IMR-90 (cell line): ENCODE measurements around the gene THRB. TPM values are rescaled to one million over a fixed set of nuclear protein-coding genes. Genes with fewer than 3 reads are reported as not detected.

Experiments
- ATAC-seq: fragments of 200-7000 bp; cut with Tn5 transposase; 2 replicates; pipeline ENCODE4 v1.9.1; 2020; ENCODE audit warnings: low read depth, mild to moderate bottlenecking, moderate library complexity
- BruUV-seq: library from RNA; stranded (reverse); fragments of 400-500 nt; replicated peaks from 2 replicates; lab custom pipeline; 2021; lab: Mats Ljungman, UMichigan
- CTCF ChIA-PET: fragments of 300-600 bp; formaldehyde crosslinking; extraction: SDS; loops from one replicate; lab custom pipeline; 2021; ENCODE audit warnings: antibody characterized with exemption; lab: Yijun Ruan, JAX
- POLR2A ChIA-PET: fragments of 300-600 bp; sonication (Branson Sonifier 250); formaldehyde crosslinking; loops from one replicate; lab custom pipeline; 2022; ENCODE audit warnings: antibody characterized with exemption; ENCODE audit not compliant: unreplicated experiment; lab: Charles Lee
- DNase-seq: peaks from one replicate; pipeline ENCODE4 v3.0.0; 2013
- H2AFZ ChIP-seq: replicated peaks from 2 replicates; pipeline ENCODE3; 2013; ENCODE audit warnings: low read length, mild to moderate bottlenecking; ENCODE audit not compliant: poor library complexity
- H2AK5ac ChIP-seq: 2 replicates; pipeline ENCODE4 v1.6.1; 2013; ENCODE audit warnings: low read depth, low read length, inconsistent platforms
- H2AK9ac ChIP-seq: replicated peaks from 2 replicates; pipeline ENCODE3; 2013; ENCODE audit warnings: mild to moderate bottlenecking, low read depth, low read length, moderate library complexity; ENCODE audit not compliant: poor library complexity
- H2BK120ac ChIP-seq: 2 replicates; pipeline ENCODE4 v1.6.1; 2013; ENCODE audit warnings: low read depth, low read length, inconsistent platforms
- H2BK15ac ChIP-seq: 3 replicates; pipeline ENCODE4 v1.6.1; 2013; ENCODE audit warnings: low read depth, low read length, inconsistent platforms
- H2BK20ac ChIP-seq: 2 replicates; pipeline ENCODE4 v1.6.1; 2013; ENCODE audit warnings: low read depth, mild to moderate bottlenecking, inconsistent platforms, low read length, moderate library complexity
- H2BK5ac ChIP-seq: 2 replicates; pipeline ENCODE4 v1.6.1; 2013; ENCODE audit warnings: mild to moderate bottlenecking, low read depth, low read length, inconsistent platforms; ENCODE audit not compliant: poor library complexity, severe bottlenecking
- H3K14ac ChIP-seq: replicated peaks from 2 replicates; pipeline ENCODE4 v1.6.1; 2013; ENCODE audit warnings: low read depth, low read length, inconsistent platforms
- H3K18ac ChIP-seq: 2 replicates; pipeline ENCODE4 v1.6.1; 2013; ENCODE audit warnings: low read depth, low read length, control low read depth
- H3K23ac ChIP-seq: 2 replicates; pipeline ENCODE4 v1.6.1; 2013; ENCODE audit warnings: low read depth, low read length, inconsistent platforms
- H3K27ac ChIP-seq: 2 replicates; pipeline ENCODE4 v1.5.1; 2013; ENCODE audit warnings: mild to moderate bottlenecking, control low read depth, low read length; ENCODE audit not compliant: insufficient read depth
- H3K27me3 ChIP-seq: 2 replicates; pipeline ENCODE4 v1.6.1; 2013; ENCODE audit warnings: low read length; ENCODE audit not compliant: control insufficient read depth, insufficient read depth
- H3K36me3 ChIP-seq: 2 replicates; pipeline ENCODE4 v1.6.1; 2013; ENCODE audit warnings: low read length, mixed read lengths; ENCODE audit not compliant: control insufficient read depth, insufficient read depth
- H3K4ac ChIP-seq: 2 replicates; pipeline ENCODE4 v1.6.1; 2013; ENCODE audit warnings: low read depth, low read length, inconsistent platforms
- H3K4me1 ChIP-seq: 2 replicates; pipeline ENCODE4 v1.6.1; 2013; ENCODE audit warnings: low read length, mixed read lengths; ENCODE audit not compliant: control insufficient read depth, insufficient read depth
- H3K4me2 ChIP-seq: 2 replicates; pipeline ENCODE4 v1.6.1; 2013; ENCODE audit warnings: low read depth, mild to moderate bottlenecking, control low read depth, low read length, moderate library complexity
- H3K4me3 ChIP-seq: 2 replicates; pipeline ENCODE4 v1.5.1; 2013; ENCODE audit warnings: low read depth, mild to moderate bottlenecking, control low read depth, low read length, moderate library complexity; ENCODE audit not compliant: insufficient read depth
- H3K56ac ChIP-seq: 2 replicates; pipeline ENCODE4 v1.6.1; 2013; ENCODE audit warnings: low read length, inconsistent platforms; ENCODE audit not compliant: insufficient read depth; ENCODE audit errors: extremely low read depth
- H3K79me1 ChIP-seq, 2 experiments: 2 replicates each; pipeline ENCODE4 v1.6.1; 2013; ENCODE audit warnings: low read length in 2 of 2, inconsistent platforms in 1 of 2, low read depth in 1 of 2
- H3K9ac ChIP-seq: 2 replicates; pipeline ENCODE4 v1.6.1; 2013; ENCODE audit warnings: low read depth, low read length, control low read depth
- H3K9me1 ChIP-seq: 2 replicates; pipeline ENCODE4 v1.6.1; 2013; ENCODE audit warnings: low read length, inconsistent platforms; ENCODE audit not compliant: insufficient read depth
- H3K9me3 ChIP-seq: 2 replicates; pipeline ENCODE4 v1.6.1; 2013; ENCODE audit warnings: low read length; ENCODE audit not compliant: control insufficient read depth, insufficient read depth
- H4K20me1 ChIP-seq: 2 replicates; pipeline ENCODE4 v1.6.1; 2013; ENCODE audit warnings: low read length, inconsistent platforms; ENCODE audit not compliant: insufficient read depth
- H4K5ac ChIP-seq: 2 replicates; pipeline ENCODE4 v1.6.1; 2013; ENCODE audit warnings: mild to moderate bottlenecking, low read depth, low read length, control low read depth
- H4K8ac ChIP-seq, 2 experiments: 2 replicates each; pipeline ENCODE4 v1.6.1; 2013; ENCODE audit warnings: low read depth in 2 of 2, low read length in 2 of 2, control low read depth in 1 of 2, inconsistent platforms in 1 of 2
- H4K91ac ChIP-seq: 2 replicates; pipeline ENCODE4 v1.6.1; 2013; ENCODE audit warnings: low read depth, low read length, inconsistent platforms; ENCODE audit not compliant: insufficient read depth
- CHD1 ChIP-seq: IDR thresholded peaks from 2 replicates; pipeline ENCODE4 v1.6.1; 2012; ENCODE audit warnings: low read depth, low read length, improper control_type of control experiment
- ELK1 ChIP-seq: fragments of 150-350 bp; IDR thresholded peaks from 2 replicates; pipeline ENCODE4 v1.6.1; 2016; ENCODE audit warnings: low read depth, mild to moderate bottlenecking, low read length, moderate library complexity, borderline replicate concordance
- NFE2L2 ChIP-seq: fragments of 150-350 bp; IDR thresholded peaks from 2 replicates; pipeline ENCODE4 v1.6.1; 2016; ENCODE audit warnings: low read depth, mild to moderate bottlenecking, low read length
- RAD21 ChIP-seq: IDR thresholded peaks from 2 replicates; pipeline ENCODE4 v1.6.1; 2012; ENCODE audit warnings: low read length, improper control_type of control experiment
- RFX5 ChIP-seq: IDR thresholded peaks from 2 replicates; pipeline ENCODE4 v1.8.0; 2012; ENCODE audit warnings: low read depth, mild to moderate bottlenecking, low read length, moderate library complexity
- WGBS, 2 experiments: methylation state at CpG; one replicate each; pipeline versions ENCODE4 v1.1.5 to v1.1.7; 2013; ENCODE audit warnings: missing lambda C conversion rate in 2 of 2; ENCODE audit not compliant: insufficient read length in 1 of 2; ENCODE audit errors: extremely low coverage in 2 of 2; 5-methylcytosine and 5-hydroxymethylcytosine counted together
- dilution Hi-C: fragments of 300-500 bp; cut with HindIII; formaldehyde crosslinking; loops from one replicate; pipeline ENCODE4 v1.14.3; 2018; ENCODE audit warnings: low sequenced_read_pairs; ENCODE audit not compliant: unreplicated experiment
- in situ Hi-C: fragments of 300-500 bp; cut with MboI; formaldehyde crosslinking; loops from 3 replicates; pipeline ENCODE4 v1.14.3; 2019; ENCODE audit warnings: low sequenced_read_pairs, inconsistent platforms, mixed read lengths
- intact Hi-C: fragments of 100-400 bp; cut with micrococcal nuclease; formaldehyde crosslinking; loops from 2 replicates; pipeline ENCODE4 v1.10.0; 2022
- polyA plus RNA-seq, 3 experiments: library from polyadenylated mRNA; depleted of rRNA; stranded (reverse); fragments of >200 nt; gene quantifications; 2 replicates each; pipeline ENCODE4 v1.2.3, GENCODE V29; 2012; ENCODE audit warnings: low replicate concordance in 1 of 3
- total RNA-seq: library from RNA; depleted of rRNA; stranded (reverse); fragments of >200 nt; gene quantifications from 2 replicates; pipeline ENCODE4 v1.2.3, GENCODE V29; 2012

THRB gene
- total and polyA plus RNA-seq, 2 of the 4 experiments (the other 2 are of a cell fraction): under 0.01 TPM; not detected in 1

- CTCF ChIA-PET: no interaction called here
- WGBS, 2 experiments: no CpG with 5 or more reads among the region's 1 CpG
Measured at GRCh38 chr3:24525022-24525421, 30.4 kb upstream of the THRB start.

More at GRCh38 chr3:24525022-24525421, 30.4 kb upstream of the THRB start:
- Histone ChIP-seq H3K27me3 (peaks cover 24% of the 10 kb centered on the region), H3K4me3 (no peak overlapping the region), H3K9me3 (no peaks in the 10 kb centered on the region), H3K18ac (no peak overlapping the region), H3K4ac (no peak overlapping the region), H3K14ac (no peak overlapping the region), H4K91ac (no peak overlapping the region), H3K36me3 (no peaks in the 10 kb centered on the region), H2BK5ac (no peak overlapping the region), H2BK20ac (no peak overlapping the region), H3K56ac (no peak overlapping the region), H2AK9ac (no peak overlapping the region), H4K5ac (no peak overlapping the region), H3K9ac (no peak overlapping the region), H3K23ac (no peak overlapping the region), H3K27ac (no peak overlapping the region), H3K79me1 (no peaks in the 10 kb centered on the region), H4K20me1 (no peaks in the 10 kb centered on the region), H2BK120ac (no peak overlapping the region), H2AK5ac (no peak overlapping the region), H4K8ac (no peak overlapping the region), H2AFZ (no peak overlapping the region), H2BK15ac (no peak overlapping the region), H3K4me1 (no peaks in the 10 kb centered on the region), H3K9me1 (no peaks in the 10 kb centered on the region), H3K4me2 (no peak overlapping the region)
- ATAC-seq: no peak
- TF ChIP-seq CHD1 (no peak), NFE2L2 (no peak), ELK1 (no peak), RFX5 (no peak), RAD21 (no peak)
- no TSS peak for BruUV-seq
- dilution Hi-C loops: no loop called here
- POLR2A ChIA-PET: no interaction called here
- no peak for DNase-seq
- intact Hi-C loops: no loop called here
- in situ Hi-C loops: no loop called here
